Fibroblast of mammary gland (primary cell): ENCODE data around the gene FBLN1.

Experiments used
- DNase-seq: peaks from one replicate; pipeline ENCODE4 v3.0.0-alpha.2; 2010; ENCODE audit warnings: low read depth
- H3K4me3 ChIP-seq: 2 replicates; pipeline ENCODE4 v1.5.1; 2011; ENCODE audit warnings: low read depth, mild to moderate bottlenecking, low read length, moderate library complexity; ENCODE audit not compliant: control insufficient read depth
- CTCF ChIP-seq: conservative IDR thresholded peaks from 2 replicates; pipeline ENCODE4 v1.5.1; 2011; ENCODE audit warnings: low read depth, low read length, inconsistent platforms; ENCODE audit not compliant: control insufficient read depth, insufficient read depth

Gene FBLN1

GRCh38 chr22:45508814-45509213 lies 6.1 kb downstream of the FBLN1 start:
- no peak for TF ChIP-seq CTCF
- H3K4me3 ChIP-seq = no peak overlapping the region

GRCh38 chr22:45510376-45511232 lies 7.9 kb downstream of the FBLN1 start:
- no peak overlapping the region for H3K4me3 ChIP-seq
- DNase-seq = peak; percentile 56

More at GRCh38 chr22:45508814-45509213, 6.1 kb downstream of the FBLN1 start:
- no peak for DNase-seq

GRCh38 chr22:45511847-45512261 lies 9.2 kb downstream of the FBLN1 start:
- no peak overlapping the region for H3K4me3 ChIP-seq
- peak; percentile 99 for DNase-seq
- no peak for TF ChIP-seq CTCF

More at GRCh38 chr22:45510376-45511232, 7.9 kb downstream of the FBLN1 start:
- TF ChIP-seq CTCF = no peak

- no peak for TF ChIP-seq CTCF
- no peak for DNase-seq
- H3K4me3 ChIP-seq = no peak overlapping the region
These were observed 9.7 kb downstream of the FBLN1 start for GRCh38 chr22:45512363-45512762.

- TF ChIP-seq CTCF = no peak
- no peak overlapping the region for H3K4me3 ChIP-seq
- DNase-seq = no peak
These were observed 13.0 kb downstream of the FBLN1 start for GRCh38 chr22:45515676-45516075.

GRCh38 chr22:45516163-45516562 lies 13.5 kb downstream of the FBLN1 start:
- H3K4me3 ChIP-seq = no peak overlapping the region
- no peak for TF ChIP-seq CTCF
- DNase-seq = no peak
